Breast epithelium (tissue), 4 donors: Measurements from ENCODE around the gene ACOT13. TPM values are rescaled to one million over a fixed set of nuclear protein-coding genes. Genes with fewer than 3 reads are reported as not detected.

Experiments
- DNase-seq, 2 donors: peaks; one replicate each; pipeline ENCODE4 v3.0.0-alpha.2; 2019; ENCODE audit warnings: low spot score in 2 of 2
- H3K27ac ChIP-seq, 2 donors: fragments of 200-600 bp; sonication (generic) in 1 of 2; one replicate each; pipeline ENCODE4 v1.5.1; 2016 to 2019; ENCODE audit warnings: mild to moderate bottlenecking in 1 of 2
- H3K27me3 ChIP-seq, 2 donors: fragments of 200-600 bp; sonication (generic) in 1 of 2; one replicate each; pipeline versions ENCODE4 v1.5.1 to v1.6.0; 2017 to 2019; ENCODE audit warnings: control low read depth in 1 of 2, mild to moderate bottlenecking in 1 of 2
- H3K36me3 ChIP-seq: fragments of 200-600 bp; one replicate; pipeline ENCODE4 v1.5.1; 2019
- H3K4me1 ChIP-seq, 2 donors: fragments of 200-600 bp; sonication (generic); one replicate each; pipeline ENCODE4 v1.5.1; 2016 to 2019; ENCODE audit warnings: control low read depth in 1 of 2
- H3K4me3 ChIP-seq, 3 donors: fragments of 200-600 bp; sonication (generic); 1 replicate in 2 of 3; 2 replicates in 1 of 3; pipeline ENCODE4 v1.5.1; 2016 to 2019; ENCODE audit warnings: mild to moderate bottlenecking in 3 of 3, moderate library complexity in 2 of 3
- H3K9me3 ChIP-seq, 2 donors: fragments of 200-600 bp; sonication (generic) in 1 of 2; one replicate each; pipeline ENCODE4 v1.5.1; 2016 to 2019; ENCODE audit warnings: control low read depth in 1 of 2
- POLR2A ChIP-seq: fragments of 450-650 bp; IDR thresholded peaks from one replicate; pipeline ENCODE4 v1.6.1; 2016; ENCODE audit warnings: antibody characterized with exemption, mild to moderate bottlenecking, moderate library complexity
- POLR2AphosphoS5 ChIP-seq, 3 donors: sonication (generic); formaldehyde crosslinking; IDR thresholded peaks; one replicate each; pipeline ENCODE4 v1.6.1; 2017; ENCODE audit warnings: antibody characterized with exemption in 3 of 3
- intact Hi-C: fragments of 100-400 bp; cut with DNase I; formaldehyde crosslinking; loops from one replicate; pipeline ENCODE4 v1.15.1; 2023; ENCODE audit warnings: low total_unique reads
- total RNA-seq, 3 donors: library from RNA; depleted of rRNA; stranded (reverse); fragments of >200 nt; gene quantifications; one replicate each; pipeline ENCODE4 v1.1.0, GENCODE V29; 2016
- TF ChIP-seq, protein P1 (sequence below), 3 donors: fragments of 450-650 bp; IDR thresholded peaks; one replicate each; pipeline ENCODE4 v1.5.1; 2016 to 2017; ENCODE audit warnings: antibody characterized with exemption in 3 of 3, mild to moderate bottlenecking in 3 of 3, moderate library complexity in 3 of 3

The ACOT13 gene
- total RNA-seq, 3 donors from 2014 or later, result 6.3 to 12.0 (median 8.2) TPM

DNA sequence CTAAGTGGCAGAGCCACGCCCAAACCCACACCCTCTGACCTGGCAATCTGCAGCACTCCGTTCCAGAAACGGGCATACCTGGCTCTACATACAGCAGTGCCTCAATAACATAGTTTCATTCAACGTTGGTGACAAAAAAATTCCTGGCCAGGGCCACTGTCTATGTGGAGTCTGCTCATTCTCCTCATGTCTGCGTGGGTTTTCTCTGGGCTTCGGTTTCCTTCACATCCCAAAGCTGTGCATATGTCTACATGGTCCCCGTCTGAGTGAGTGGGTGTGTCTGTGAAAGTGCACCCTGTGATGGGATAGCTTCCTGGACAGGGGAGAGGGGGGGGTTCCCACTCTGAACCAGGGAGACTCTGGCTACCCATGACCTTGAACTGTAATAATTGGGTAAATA, 23.0 kb upstream of the ACOT13 start:
- intact Hi-C loops, result no loop called here
- peaks cover 0 to 9% of the 10 kb centered on the region in 2 donors for H3K27me3 ChIP-seq
- no peaks in the 10 kb centered on the region for H3K9me3 ChIP-seq
- no peaks in the 10 kb centered on the region for H3K4me1 ChIP-seq
- no peak overlapping the region for H3K4me3 ChIP-seq
- H3K27ac ChIP-seq, result no peak overlapping the region
- TF ChIP-seq, protein P1, sequence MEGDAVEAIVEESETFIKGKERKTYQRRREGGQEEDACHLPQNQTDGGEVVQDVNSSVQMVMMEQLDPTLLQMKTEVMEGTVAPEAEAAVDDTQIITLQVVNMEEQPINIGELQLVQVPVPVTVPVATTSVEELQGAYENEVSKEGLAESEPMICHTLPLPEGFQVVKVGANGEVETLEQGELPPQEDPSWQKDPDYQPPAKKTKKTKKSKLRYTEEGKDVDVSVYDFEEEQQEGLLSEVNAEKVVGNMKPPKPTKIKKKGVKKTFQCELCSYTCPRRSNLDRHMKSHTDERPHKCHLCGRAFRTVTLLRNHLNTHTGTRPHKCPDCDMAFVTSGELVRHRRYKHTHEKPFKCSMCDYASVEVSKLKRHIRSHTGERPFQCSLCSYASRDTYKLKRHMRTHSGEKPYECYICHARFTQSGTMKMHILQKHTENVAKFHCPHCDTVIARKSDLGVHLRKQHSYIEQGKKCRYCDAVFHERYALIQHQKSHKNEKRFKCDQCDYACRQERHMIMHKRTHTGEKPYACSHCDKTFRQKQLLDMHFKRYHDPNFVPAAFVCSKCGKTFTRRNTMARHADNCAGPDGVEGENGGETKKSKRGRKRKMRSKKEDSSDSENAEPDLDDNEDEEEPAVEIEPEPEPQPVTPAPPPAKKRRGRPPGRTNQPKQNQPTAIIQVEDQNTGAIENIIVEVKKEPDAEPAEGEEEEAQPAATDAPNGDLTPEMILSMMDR (IDR thresholded peaks at IDR 0.05), result no peak
- no peak for TF ChIP-seq POLR2A
- no peak for TF ChIP-seq POLR2AphosphoS5 (IDR thresholded peaks at IDR 0.05)
- no peak for DNase-seq
- no peaks in the 10 kb centered on the region for H3K36me3 ChIP-seq

DNA sequence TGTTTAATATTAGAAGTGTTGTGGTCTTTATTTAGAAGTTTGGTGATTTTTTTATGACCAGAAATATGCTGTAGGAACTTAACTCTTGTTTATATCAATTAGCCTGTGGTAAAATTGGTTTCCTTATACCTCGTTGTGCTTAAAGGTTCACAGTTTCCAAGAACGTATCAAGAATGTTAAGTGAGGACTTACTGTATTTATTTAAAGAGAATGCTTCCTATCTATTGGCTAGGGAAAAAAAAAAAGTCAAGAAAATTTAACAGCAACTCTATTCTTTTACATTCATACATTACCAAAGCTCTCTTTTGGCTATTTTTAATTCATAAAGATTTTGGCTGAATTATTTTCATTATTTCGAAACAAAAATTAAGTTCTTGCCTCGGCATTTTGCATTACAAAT, 22.5 kb upstream of the ACOT13 start:
- H3K27me3 ChIP-seq, result peaks cover 0 to 9% of the 10 kb centered on the region in 2 donors
- no peak overlapping the region for H3K4me3 ChIP-seq
- no peaks in the 10 kb centered on the region for H3K9me3 ChIP-seq
- H3K4me1 ChIP-seq, result no peaks in the 10 kb centered on the region
- no peak for DNase-seq
- no peaks in the 10 kb centered on the region for H3K36me3 ChIP-seq
- no peak overlapping the region for H3K27ac ChIP-seq
- TF ChIP-seq POLR2AphosphoS5 (IDR thresholded peaks at IDR 0.05) (no peak), POLR2A (no peak)
- TF ChIP-seq, protein P1 (IDR thresholded peaks at IDR 0.05), result no peak
- intact Hi-C loops, result no loop called here

DNA sequence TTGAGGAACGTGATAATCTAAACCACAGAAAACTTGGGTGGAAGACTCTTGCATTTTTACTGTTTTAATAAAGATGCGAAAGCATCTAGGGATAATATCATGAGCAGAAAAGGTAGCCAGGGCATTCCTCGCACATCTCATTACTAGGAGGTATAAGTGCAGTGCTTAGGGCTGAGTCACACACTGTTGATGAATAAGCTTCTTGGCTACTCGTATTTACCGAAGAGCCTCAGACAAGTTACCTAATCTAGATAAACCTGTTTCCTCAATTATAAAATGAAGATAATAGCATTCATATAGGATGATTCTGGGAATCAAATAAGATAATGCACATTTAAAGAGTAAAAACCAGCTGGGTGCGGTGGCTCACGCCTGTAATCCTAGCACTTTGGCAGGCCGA, 20.1 kb upstream of the ACOT13 start:
- intact Hi-C loops, result no loop called here
- no peaks in the 10 kb centered on the region for H3K4me1 ChIP-seq
- no peak for DNase-seq
- no peak overlapping the region for H3K4me3 ChIP-seq
- H3K27ac ChIP-seq, result no peak overlapping the region
- H3K9me3 ChIP-seq, result no peaks in the 10 kb centered on the region
- H3K36me3 ChIP-seq, result no peaks in the 10 kb centered on the region
- peaks cover 0 to 9% of the 10 kb centered on the region in 2 donors for H3K27me3 ChIP-seq
- no peak for TF ChIP-seq POLR2AphosphoS5 (IDR thresholded peaks at IDR 0.05)
- TF ChIP-seq POLR2A, result no peak
- TF ChIP-seq, protein P1 (IDR thresholded peaks at IDR 0.05), result no peak

DNA sequence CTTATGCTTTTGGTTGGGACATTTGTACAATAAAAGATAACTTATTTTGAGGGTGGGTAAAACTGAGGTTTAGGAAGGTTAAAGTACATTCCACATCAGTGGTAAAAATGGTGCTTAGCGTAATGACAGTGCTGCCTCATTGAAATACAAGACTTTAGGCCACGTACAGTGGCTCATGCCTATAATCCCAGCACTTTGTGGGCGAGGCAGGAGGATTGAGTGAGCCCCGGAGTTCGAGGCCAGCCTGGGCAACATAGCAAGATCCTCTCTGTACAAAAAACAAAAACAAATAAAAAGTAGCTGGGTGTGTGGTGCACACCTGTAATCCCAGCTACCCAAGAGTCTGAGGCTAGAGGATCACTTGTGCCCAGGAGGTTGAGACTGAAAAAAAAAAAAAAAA, 18.6 kb upstream of the ACOT13 start:
- H3K9me3 ChIP-seq, result no peaks in the 10 kb centered on the region
- no peaks in the 10 kb centered on the region for H3K4me1 ChIP-seq
- peaks cover 0 to 9% of the 10 kb centered on the region in 2 donors for H3K27me3 ChIP-seq
- H3K36me3 ChIP-seq, result no peaks in the 10 kb centered on the region
- DNase-seq, result no peak
- H3K27ac ChIP-seq, result no peak overlapping the region
- TF ChIP-seq POLR2A (no peak), POLR2AphosphoS5 (IDR thresholded peaks at IDR 0.05) (no peak)
- TF ChIP-seq, protein P1 (IDR thresholded peaks at IDR 0.05), result no peak
- intact Hi-C loops, result no loop called here
- no peak overlapping the region for H3K4me3 ChIP-seq

DNA sequence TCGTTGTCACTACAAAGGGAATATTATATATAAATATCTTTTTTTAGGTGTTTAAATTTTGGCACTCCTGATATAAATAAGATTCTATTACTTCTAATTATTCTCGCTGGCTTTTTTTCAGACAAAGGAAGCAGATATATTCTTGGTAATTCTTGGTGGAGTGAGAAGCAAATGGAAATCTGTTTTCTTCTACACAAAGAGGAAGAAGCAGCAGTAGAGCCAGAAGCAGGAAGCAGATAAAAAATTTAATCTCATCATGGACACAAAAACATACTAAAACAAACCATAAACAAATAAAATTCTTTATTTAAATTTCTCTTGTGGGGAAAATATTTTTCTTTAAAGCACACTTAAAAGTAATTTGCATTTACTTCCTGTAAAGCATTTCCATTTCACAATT, 17.2 kb upstream of the ACOT13 start:
- no peaks in the 10 kb centered on the region for H3K27me3 ChIP-seq
- intact Hi-C loops, result no loop called here
- TF ChIP-seq, protein P1 (IDR thresholded peaks at IDR 0.05), result no peak
- TF ChIP-seq POLR2AphosphoS5 (IDR thresholded peaks at IDR 0.05), result no peak
- TF ChIP-seq POLR2A, result no peak

More for the DNA sequence above, 17.2 kb upstream of the ACOT13 start:
- Histone ChIP-seq H3K27ac (no peak overlapping the region), H3K4me3 (no peak overlapping the region), H3K4me1 (no peaks in the 10 kb centered on the region), H3K36me3 (no peaks in the 10 kb centered on the region), H3K9me3 (no peaks in the 10 kb centered on the region)
- DNase-seq, result no peak
